ENCODE measurements around the gene ZNF280C. TPM values are rescaled to one million over a fixed set of nuclear protein-coding genes. Genes with fewer than 3 reads are reported as not detected.

The ZNF280C gene
- total RNA-seq, 1 experiment from 2014 or later = 22.0 TPM

GRCh38 chrX:130253916-130254315, 14.8 kb downstream of the ZNF280C start:
- no peaks in the 10 kb centered on the region for H3K36me3 ChIP-seq (ENCODE audit: insufficient read depth, low read length, poor library complexity, severe bottlenecking)
- H3K27ac ChIP-seq (ENCODE audit: low read depth, low read length, poor library complexity, severe bottlenecking) = no peak overlapping the region
- TF ChIP-seq CTCF (conservative IDR thresholded peaks at IDR 0.05; ENCODE audit: low read depth, low read length) = no peak
- no peak for TF ChIP-seq EZH2 (IDR thresholded peaks at IDR 0.05; ENCODE audit: borderline replicate concordance, low read depth, low read length, poor library complexity, severe bottlenecking)
- H3K9me3 ChIP-seq (ENCODE audit: low read depth, low read length, poor library complexity, severe bottlenecking) = no peaks in the 10 kb centered on the region
- no peaks in the 10 kb centered on the region for H3K4me1 ChIP-seq (ENCODE audit: insufficient read depth, low read length, poor library complexity, severe bottlenecking)
- no peak overlapping the region for H3K4me3 ChIP-seq (ENCODE audit: low read depth, low read length, poor library complexity, severe bottlenecking)
- H3K27me3 ChIP-seq (replicated peaks; ENCODE audit: insufficient read depth, low read depth, low read length, poor library complexity) = no peaks in the 10 kb centered on the region
- BruUV-seq (replicated peaks) = no TSS peak
- ChIA-PET POLR2A (ENCODE audit: low non-redundant PET) (no interaction called here), CTCF (no interaction called here)
- DNase-seq (ENCODE audit: low spot score) = no peak
- intact Hi-C loops (cut with micrococcal nuclease; ENCODE audit: unreplicated experiment) = no loop called here

- TF ChIP-seq EZH2 (IDR thresholded peaks at IDR 0.05; ENCODE audit: borderline replicate concordance, low read depth, low read length, poor library complexity, severe bottlenecking) (no peak), CTCF (conservative IDR thresholded peaks at IDR 0.05; ENCODE audit: low read depth, low read length) (no peak)
- Histone ChIP-seq H3K4me3 (ENCODE audit: low read depth, low read length, poor library complexity, severe bottlenecking) (no peak overlapping the region), H3K27me3 (replicated peaks; ENCODE audit: insufficient read depth, low read depth, low read length, poor library complexity) (no peaks in the 10 kb centered on the region), H3K27ac (ENCODE audit: low read depth, low read length, poor library complexity, severe bottlenecking) (no peak overlapping the region), H3K9me3 (ENCODE audit: low read depth, low read length, poor library complexity, severe bottlenecking) (no peaks in the 10 kb centered on the region), H3K36me3 (ENCODE audit: insufficient read depth, low read length, poor library complexity, severe bottlenecking) (no peaks in the 10 kb centered on the region), H3K4me1 (ENCODE audit: insufficient read depth, low read length, poor library complexity, severe bottlenecking) (no peaks in the 10 kb centered on the region)
- ChIA-PET CTCF (no interaction called here), POLR2A (ENCODE audit: low non-redundant PET) (no interaction called here)
- BruUV-seq (replicated peaks) = no TSS peak
- intact Hi-C loops (cut with micrococcal nuclease; ENCODE audit: unreplicated experiment) = no loop called here
- no peak for DNase-seq (ENCODE audit: low spot score)
Measured at GRCh38 chrX:130251671-130252070, 17.0 kb downstream of the ZNF280C start.

GRCh38 chrX:130247996-130248395, 20.7 kb downstream of the ZNF280C start:
- H3K4me3 ChIP-seq (ENCODE audit: low read depth, low read length, poor library complexity, severe bottlenecking) = no peak overlapping the region
- BruUV-seq (replicated peaks) = no TSS peak
- no peaks in the 10 kb centered on the region for H3K4me1 ChIP-seq (ENCODE audit: insufficient read depth, low read length, poor library complexity, severe bottlenecking)
- H3K27me3 ChIP-seq (replicated peaks; ENCODE audit: insufficient read depth, low read depth, low read length, poor library complexity) = no peaks in the 10 kb centered on the region
- H3K27ac ChIP-seq (ENCODE audit: low read depth, low read length, poor library complexity, severe bottlenecking) = no peak overlapping the region
- no peak for TF ChIP-seq CTCF (conservative IDR thresholded peaks at IDR 0.05; ENCODE audit: low read depth, low read length)
- no peak for TF ChIP-seq EZH2 (IDR thresholded peaks at IDR 0.05; ENCODE audit: borderline replicate concordance, low read depth, low read length, poor library complexity, severe bottlenecking)
- CTCF ChIA-PET = no interaction called here
- POLR2A ChIA-PET (ENCODE audit: low non-redundant PET) = no interaction called here
- H3K36me3 ChIP-seq (ENCODE audit: insufficient read depth, low read length, poor library complexity, severe bottlenecking) = peaks cover 10% of the 10 kb centered on the region
- intact Hi-C loops (cut with micrococcal nuclease; ENCODE audit: unreplicated experiment) = no loop called here
- DNase-seq (ENCODE audit: low spot score) = no peak
- no peaks in the 10 kb centered on the region for H3K9me3 ChIP-seq (ENCODE audit: low read depth, low read length, poor library complexity, severe bottlenecking)
